ENCODE measurements around the gene MXD1.

MXD1 gene

GRCh38 chr2:69989009-69989408, 74.1 kb downstream of the MXD1 start:
- TF ChIP-seq POLR2A (IDR thresholded peaks at IDR 0.05; ENCODE audit: low read depth, low read length) (no peak), TAF1 (IDR thresholded peaks at IDR 0.05; ENCODE audit: borderline replicate concordance, low read depth, low read length) (no peak), POLR2AphosphoS5 (IDR thresholded peaks at IDR 0.05; ENCODE audit: low read depth, low read length) (no peak)
- DNase-seq (ENCODE audit: insufficient read length) (no peak), FAIRE-seq (no peak)

- TF ChIP-seq POLR2A (IDR thresholded peaks at IDR 0.05; ENCODE audit: low read depth, low read length): no peak
- FAIRE-seq (no peak), DNase-seq (ENCODE audit: insufficient read length) (no peak)
Measured at GRCh38 chr2:69989441-69990105, 74.7 kb downstream of the MXD1 start.
